ENCODE results near the gene CNTFR. TPM values are rescaled to one million over a fixed set of nuclear protein-coding genes. Genes with fewer than 3 reads are reported as not detected.
A peak's percentile ranks its signal among the peaks of the same experiment; 100 is the strongest.

The CNTFR gene
- total RNA-seq, 1 donor from 2014 or later = 8.6 TPM

DNA sequence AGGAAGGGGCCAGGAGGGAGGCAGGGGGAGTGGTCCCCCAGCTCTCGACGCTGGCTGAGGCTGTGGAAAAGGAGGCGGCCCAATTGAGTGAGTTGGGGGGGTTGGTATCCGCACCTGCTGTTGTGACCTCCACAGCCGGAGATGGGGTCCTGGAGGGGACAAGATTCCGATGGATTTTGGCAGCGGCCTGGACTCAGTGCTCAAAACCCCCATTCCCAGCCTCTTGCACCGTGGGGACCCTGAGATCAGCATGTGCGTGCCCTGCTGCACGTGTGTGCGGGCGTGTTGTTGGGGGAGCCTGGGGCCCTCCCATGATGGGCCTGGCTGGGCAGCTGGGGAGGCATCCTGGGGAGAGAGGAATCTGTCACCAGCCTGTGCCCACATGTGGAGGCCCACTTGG, 15.0 kb downstream of the CNTFR start:
- H2AFZ ChIP-seq (replicated peaks) = no peak overlapping the region
- peaks cover 74% of the 10 kb centered on the region for H3K4me1 ChIP-seq
- peaks cover 51% of the 10 kb centered on the region for H4K20me1 ChIP-seq (ENCODE audit: low read depth)
- H3K36me3 ChIP-seq = no peaks in the 10 kb centered on the region
- no peak overlapping the region for H3K4me3 ChIP-seq
- Mint-ChIP-seq H3K4me1 (peaks cover 83% of the 10 kb centered on the region), H3K4me3 (peak overlapping the region; percentile 50), H3K27ac (no peak overlapping the region), H3K36me3 (peaks cover 10% of the 10 kb centered on the region), H3K27me3 (ENCODE audit: insufficient read depth, low read depth) (peaks cover 8% of the 10 kb centered on the region), H3K9me3 (no peaks in the 10 kb centered on the region)
- TF ChIP-seq EZH2phosphoT487 (IDR thresholded peaks at IDR 0.05) = no peak
- no peak for TF ChIP-seq EZH2 (IDR thresholded peaks at IDR 0.05)
- TF ChIP-seq CTCF (IDR thresholded peaks at IDR 0.05) = no peak
- no peaks in the 10 kb centered on the region for H3K79me2 ChIP-seq (ENCODE audit: low read depth)
- H3K4me2 ChIP-seq = no peak overlapping the region
- H3K27ac ChIP-seq = no peak overlapping the region
- H3F3A ChIP-seq (ENCODE audit: low read depth) = peaks cover 35% of the 10 kb centered on the region
- no peak for DNase-seq (ENCODE audit: low spot score)
- no peaks in the 10 kb centered on the region for H3K9me3 ChIP-seq (ENCODE audit: low read depth)
- H3K9ac ChIP-seq = no peak overlapping the region
- no peaks in the 10 kb centered on the region for H3K27me3 ChIP-seq

DNA sequence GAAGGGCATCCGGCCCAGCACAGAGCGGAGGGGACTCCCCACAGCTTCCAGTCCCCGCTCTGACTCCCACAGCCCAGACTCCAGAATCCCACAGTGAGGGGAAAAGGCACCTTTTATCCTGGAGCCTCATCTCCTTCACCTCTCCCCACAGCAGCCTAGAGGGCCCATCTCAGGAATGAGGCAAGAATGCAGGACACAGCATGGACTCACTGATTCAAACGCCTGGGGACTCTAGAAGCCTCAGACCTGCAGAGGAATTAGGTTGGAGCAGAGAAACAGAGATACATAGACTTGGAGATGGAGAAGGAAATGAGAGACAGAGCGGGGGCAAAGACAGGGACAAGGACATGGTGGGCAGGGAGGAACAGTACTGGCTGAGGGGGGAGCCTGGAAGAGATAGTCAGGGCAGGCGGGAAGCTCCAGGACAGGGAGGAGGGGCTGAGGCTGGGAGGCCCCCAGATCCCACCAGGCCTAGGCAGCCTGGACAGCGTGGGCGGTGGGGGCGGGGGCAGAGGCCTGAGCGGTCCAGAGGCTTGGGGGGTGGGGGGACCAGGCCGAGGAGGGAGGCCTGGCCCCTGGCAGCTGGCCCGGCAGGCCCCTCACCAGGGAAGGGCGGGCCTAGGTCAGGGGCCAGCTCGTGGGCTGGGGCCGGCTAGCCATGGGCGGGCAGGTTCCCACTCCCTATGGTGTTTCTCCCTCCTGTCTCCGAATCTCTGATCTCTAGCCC, 15.8 kb downstream of the CNTFR start:
- no peaks in the 10 kb centered on the region for H3K27me3 ChIP-seq
- TF ChIP-seq CTCF (IDR thresholded peaks at IDR 0.05) (no peak), EZH2 (IDR thresholded peaks at IDR 0.05) (no peak), EZH2phosphoT487 (IDR thresholded peaks at IDR 0.05) (no peak)
- no peak overlapping the region for H3K9ac ChIP-seq
- H3K27ac ChIP-seq = no peak overlapping the region
- Mint-ChIP-seq H3K4me1 (peaks cover 84% of the 10 kb centered on the region), H3K4me3 (no peak overlapping the region), H3K27me3 (ENCODE audit: insufficient read depth, low read depth) (peaks cover 8% of the 10 kb centered on the region), H3K27ac (peak overlapping the region; percentile 60), H3K9me3 (no peaks in the 10 kb centered on the region), H3K36me3 (peaks cover 10% of the 10 kb centered on the region)
- H4K20me1 ChIP-seq (ENCODE audit: low read depth) = peaks cover 59% of the 10 kb centered on the region
- H3K4me2 ChIP-seq = peak overlapping the region; percentile 22
- H3K4me3 ChIP-seq = no peak overlapping the region
- DNase-seq (ENCODE audit: low spot score) = peak; percentile 38
- no peak overlapping the region for H2AFZ ChIP-seq (replicated peaks)
- peaks cover 27% of the 10 kb centered on the region for H3F3A ChIP-seq (ENCODE audit: low read depth)
- no peaks in the 10 kb centered on the region for H3K9me3 ChIP-seq (ENCODE audit: low read depth)
- H3K4me1 ChIP-seq = peaks cover 75% of the 10 kb centered on the region
- no peaks in the 10 kb centered on the region for H3K36me3 ChIP-seq
- no peaks in the 10 kb centered on the region for H3K79me2 ChIP-seq (ENCODE audit: low read depth)

GRCh38 chr9:34572628-34573027, 16.9 kb downstream of the CNTFR start:
- Mint-ChIP-seq H3K9me3 (no peaks in the 10 kb centered on the region), H3K4me1 (peaks cover 85% of the 10 kb centered on the region), H3K27ac (no peak overlapping the region), H3K4me3 (no peak overlapping the region), H3K36me3 (peaks cover 16% of the 10 kb centered on the region), H3K27me3 (ENCODE audit: insufficient read depth, low read depth) (peaks cover 7% of the 10 kb centered on the region)
- Histone ChIP-seq H3K4me2 (no peak overlapping the region), H3K27ac (no peak overlapping the region), H3K27me3 (no peaks in the 10 kb centered on the region), H3K36me3 (no peaks in the 10 kb centered on the region), H3K79me2 (ENCODE audit: low read depth) (no peaks in the 10 kb centered on the region), H2AFZ (replicated peaks) (no peak overlapping the region), H3K9ac (no peak overlapping the region), H3F3A (ENCODE audit: low read depth) (peaks cover 17% of the 10 kb centered on the region), H3K4me1 (peaks cover 76% of the 10 kb centered on the region), H3K4me3 (no peak overlapping the region), H4K20me1 (ENCODE audit: low read depth) (peaks cover 70% of the 10 kb centered on the region), H3K9me3 (ENCODE audit: low read depth) (no peaks in the 10 kb centered on the region)
- no peak for TF ChIP-seq EZH2phosphoT487 (IDR thresholded peaks at IDR 0.05)
- TF ChIP-seq EZH2 (IDR thresholded peaks at IDR 0.05) = no peak
- DNase-seq (ENCODE audit: low spot score) = no peak

- no peak overlapping the region for H3K27ac ChIP-seq
- no peak overlapping the region for H2AFZ ChIP-seq (replicated peaks)
- DNase-seq (ENCODE audit: low spot score) = no peak
- TF ChIP-seq EZH2 (IDR thresholded peaks at IDR 0.05) (no peak), EZH2phosphoT487 (IDR thresholded peaks at IDR 0.05) (no peak), CTCF (IDR thresholded peaks at IDR 0.05) (no peak)
- no peak overlapping the region for H3K4me3 Mint-ChIP-seq
- peaks cover 11% of the 10 kb centered on the region for H3F3A ChIP-seq (ENCODE audit: low read depth)
- no peaks in the 10 kb centered on the region for H3K9me3 Mint-ChIP-seq
- no peak overlapping the region for H3K27ac Mint-ChIP-seq
- H3K4me3 ChIP-seq = no peak overlapping the region
- peaks cover 71% of the 10 kb centered on the region for H3K4me1 ChIP-seq
- peaks cover 4% of the 10 kb centered on the region for H3K27me3 Mint-ChIP-seq (ENCODE audit: insufficient read depth, low read depth)
- H3K36me3 Mint-ChIP-seq = peaks cover 20% of the 10 kb centered on the region
- peaks cover 69% of the 10 kb centered on the region for H4K20me1 ChIP-seq (ENCODE audit: low read depth)
- H3K9ac ChIP-seq = no peak overlapping the region
- no peaks in the 10 kb centered on the region for H3K79me2 ChIP-seq (ENCODE audit: low read depth)
- H3K4me1 Mint-ChIP-seq = peaks cover 85% of the 10 kb centered on the region
- H3K36me3 ChIP-seq = no peaks in the 10 kb centered on the region
- H3K4me2 ChIP-seq = no peak overlapping the region
- H3K9me3 ChIP-seq (ENCODE audit: low read depth) = no peaks in the 10 kb centered on the region
- no peaks in the 10 kb centered on the region for H3K27me3 ChIP-seq
Measured at GRCh38 chr9:34572092-34572491, 17.4 kb downstream of the CNTFR start.

Data from neural progenitor cell (in vitro differentiated cells).